ENCODE data around the gene PDE6H. TPM values are rescaled to one million over a fixed set of nuclear protein-coding genes. Genes with fewer than 3 reads are reported as not detected.

PDE6H gene
- total and polyA plus RNA-seq, 10 of the 15 experiments (the other 5 are each of a cell fraction or from before 2014, with no cell fraction given) = 0.16 TPM; not detected in 9

DNA sequence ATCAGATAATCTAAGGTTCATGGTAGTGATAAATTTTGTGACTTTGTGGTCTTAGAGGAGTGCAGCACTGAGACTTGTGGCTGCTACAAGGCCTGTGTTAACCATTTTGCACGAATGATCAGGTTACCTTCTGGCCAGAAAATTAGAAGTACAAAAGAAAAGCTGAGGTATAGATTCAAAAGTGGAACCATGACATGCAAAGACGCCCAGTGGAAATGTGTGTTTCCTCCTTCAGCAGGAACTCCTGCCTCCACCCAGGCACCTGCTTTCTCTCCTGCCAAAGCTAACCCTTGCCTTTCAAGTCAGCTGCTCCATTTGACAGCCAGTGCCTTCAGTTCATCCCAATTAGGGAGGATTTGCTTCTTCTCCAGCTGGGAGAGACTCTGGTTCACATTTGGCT, 10.1 kb downstream of the PDE6H start:
- no peak overlapping the region for H3K4me3 ChIP-seq

DNA sequence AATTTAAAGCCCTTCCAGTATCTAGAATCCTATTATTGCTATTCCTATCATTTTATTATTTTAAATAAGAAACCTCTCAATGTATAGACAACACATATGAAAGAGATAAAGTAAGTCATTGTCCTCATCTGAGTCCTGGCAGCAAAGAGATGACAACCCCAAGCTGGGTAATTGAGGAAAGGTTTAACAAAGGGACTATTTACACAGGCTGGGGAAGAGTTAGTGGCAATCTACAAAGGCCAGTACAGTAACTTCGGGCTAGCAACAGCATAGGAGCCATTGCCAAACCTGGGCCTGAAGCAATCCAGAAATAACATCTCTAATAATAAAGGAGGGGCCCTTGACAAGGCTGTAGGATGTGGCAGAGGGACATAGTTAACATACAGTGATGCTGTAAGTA, 11.2 kb downstream of the PDE6H start:
- Histone ChIP-seq H3K27me3 (replicated peaks in 1 of 2; ENCODE audit: control insufficient read depth in 2 of 2, insufficient read depth in 2 of 2, low read length in 1 of 2) (no peaks in the 10 kb centered on the region), H2AFZ (ENCODE audit: control insufficient read depth, low read depth, low read length) (no peak overlapping the region), H4K20me1 (ENCODE audit: control insufficient read depth, insufficient read depth) (no peaks in the 10 kb centered on the region), H3K27ac (ENCODE audit: control insufficient read depth, insufficient read depth) (no peak overlapping the region), H3K4me3 (no peak overlapping the region), H3K4me2 (ENCODE audit: control insufficient read depth, insufficient read depth) (no peak overlapping the region), H3K9ac (ENCODE audit: control insufficient read depth, insufficient read depth, low read length) (no peak overlapping the region), H3K4me1 (ENCODE audit: control insufficient read depth, insufficient read depth, low read length) (peaks cover 15% of the 10 kb centered on the region), H3K79me2 (ENCODE audit: control insufficient read depth, insufficient read depth, low read length) (no peaks in the 10 kb centered on the region), H3K9me3 (replicated peaks; ENCODE audit: control insufficient read depth, insufficient read depth, low read length) (no peaks in the 10 kb centered on the region; the same call in 2 of the 3 replicates), H3K36me3 (ENCODE audit: control insufficient read depth in 2 of 2, insufficient read depth in 2 of 2, low read length in 1 of 2) (no peaks in the 10 kb centered on the region)
- ChIA-PET SMC1A (ENCODE audit: uncharacterized antibody, unreplicated experiment) (interaction anchor here (0.6 to 1.6 kb wide), 4 partner anchors 38 to 138 kb away, joined by 3 to 4 read pairs (median 3); no protein-coding TSS in a partner anchor), POLR2A (interaction anchor here (0.6 to 1.6 kb wide), 4 partner anchors 35 to 107 kb away, joined by 3 to 10 read pairs (median 4); no protein-coding TSS in a partner anchor), CTCF (interaction anchor here (1.1 to 1.4 kb wide), 2 partner anchors 12 to 13 kb away, joined by 3 to 5 read pairs; no protein-coding TSS in a partner anchor), RAD21 (ENCODE audit: unreplicated experiment) (interaction anchor here (0.7 to 1.5 kb wide), 5 partner anchors 12 to 211 kb away, joined by 3 to 4 read pairs (median 3); no protein-coding TSS in a partner anchor)
- FAIRE-seq (no peak), ATAC-seq (no peak), DNase-seq (ENCODE audit: low read depth, low spot score) (no peak)
- WGBS (ENCODE audit: insufficient coverage, insufficient replicate concordance, low lambda C conversion rate, missing lambda C conversion rate) = 54% methylated on average over 1 of the region's 1 CpG
- BruUV-seq (replicated peaks) = no TSS peak
- intact Hi-C loops (cut with micrococcal nuclease; ENCODE audit: unreplicated experiment) (no loop called here), in situ Hi-C loops (cut with MboI) (loop anchor here (10.0 kb wide), 1 partner anchor 359 kb away; no protein-coding TSS in a partner anchor)
- TF ChIP-seq, protein P1, sequence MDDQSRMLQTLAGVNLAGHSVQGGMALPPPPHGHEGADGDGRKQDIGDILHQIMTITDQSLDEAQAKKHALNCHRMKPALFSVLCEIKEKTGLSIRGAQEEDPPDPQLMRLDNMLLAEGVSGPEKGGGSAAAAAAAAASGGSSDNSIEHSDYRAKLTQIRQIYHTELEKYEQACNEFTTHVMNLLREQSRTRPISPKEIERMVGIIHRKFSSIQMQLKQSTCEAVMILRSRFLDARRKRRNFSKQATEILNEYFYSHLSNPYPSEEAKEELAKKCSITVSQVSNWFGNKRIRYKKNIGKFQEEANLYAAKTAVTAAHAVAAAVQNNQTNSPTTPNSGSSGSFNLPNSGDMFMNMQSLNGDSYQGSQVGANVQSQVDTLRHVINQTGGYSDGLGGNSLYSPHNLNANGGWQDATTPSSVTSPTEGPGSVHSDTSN (IDR thresholded peaks at IDR 0.05; ENCODE audit: insufficient replicate concordance, low read depth, low read length) = no peak
- TF ChIP-seq, protein P2, sequence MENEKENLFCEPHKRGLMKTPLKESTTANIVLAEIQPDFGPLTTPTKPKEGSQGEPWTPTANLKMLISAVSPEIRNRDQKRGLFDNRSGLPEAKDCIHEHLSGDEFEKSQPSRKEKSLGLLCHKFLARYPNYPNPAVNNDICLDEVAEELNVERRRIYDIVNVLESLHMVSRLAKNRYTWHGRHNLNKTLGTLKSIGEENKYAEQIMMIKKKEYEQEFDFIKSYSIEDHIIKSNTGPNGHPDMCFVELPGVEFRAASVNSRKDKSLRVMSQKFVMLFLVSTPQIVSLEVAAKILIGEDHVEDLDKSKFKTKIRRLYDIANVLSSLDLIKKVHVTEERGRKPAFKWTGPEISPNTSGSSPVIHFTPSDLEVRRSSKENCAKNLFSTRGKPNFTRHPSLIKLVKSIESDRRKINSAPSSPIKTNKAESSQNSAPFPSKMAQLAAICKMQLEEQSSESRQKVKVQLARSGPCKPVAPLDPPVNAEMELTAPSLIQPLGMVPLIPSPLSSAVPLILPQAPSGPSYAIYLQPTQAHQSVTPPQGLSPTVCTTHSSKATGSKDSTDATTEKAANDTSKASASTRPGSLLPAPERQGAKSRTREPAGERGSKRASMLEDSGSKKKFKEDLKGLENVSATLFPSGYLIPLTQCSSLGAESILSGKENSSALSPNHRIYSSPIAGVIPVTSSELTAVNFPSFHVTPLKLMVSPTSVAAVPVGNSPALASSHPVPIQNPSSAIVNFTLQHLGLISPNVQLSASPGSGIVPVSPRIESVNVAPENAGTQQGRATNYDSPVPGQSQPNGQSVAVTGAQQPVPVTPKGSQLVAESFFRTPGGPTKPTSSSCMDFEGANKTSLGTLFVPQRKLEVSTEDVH (IDR thresholded peaks at IDR 0.05; ENCODE audit: low read depth, partially characterized antibody) = no peak
- no peak for TF ChIP-seq RAD51 (IDR thresholded peaks at IDR 0.05)
- TF ChIP-seq ZNF24 (IDR thresholded peaks at IDR 0.05) = no peak
- no peak for TF ChIP-seq KDM1A (IDR thresholded peaks at IDR 0.05; ENCODE audit: borderline replicate concordance)
- no peak for TF ChIP-seq NFIC (IDR thresholded peaks at IDR 0.05; ENCODE audit: low read depth, low read length)

More for the DNA sequence above, 10.1 kb downstream of the PDE6H start:
- no peaks in the 10 kb centered on the region for H3K27me3 ChIP-seq (replicated peaks in 1 of 2; ENCODE audit: control insufficient read depth in 2 of 2, insufficient read depth in 2 of 2, low read length in 1 of 2)
- H3K27ac ChIP-seq (ENCODE audit: control insufficient read depth, insufficient read depth) = no peak overlapping the region
- intact Hi-C loops (cut with micrococcal nuclease; ENCODE audit: unreplicated experiment) (no loop called here), in situ Hi-C loops (cut with MboI) (loop anchor here (10.0 kb wide), 1 partner anchor 358 kb away; no protein-coding TSS in a partner anchor)
- no peaks in the 10 kb centered on the region for H4K20me1 ChIP-seq (ENCODE audit: control insufficient read depth, insufficient read depth)
- TF ChIP-seq, protein P3, sequence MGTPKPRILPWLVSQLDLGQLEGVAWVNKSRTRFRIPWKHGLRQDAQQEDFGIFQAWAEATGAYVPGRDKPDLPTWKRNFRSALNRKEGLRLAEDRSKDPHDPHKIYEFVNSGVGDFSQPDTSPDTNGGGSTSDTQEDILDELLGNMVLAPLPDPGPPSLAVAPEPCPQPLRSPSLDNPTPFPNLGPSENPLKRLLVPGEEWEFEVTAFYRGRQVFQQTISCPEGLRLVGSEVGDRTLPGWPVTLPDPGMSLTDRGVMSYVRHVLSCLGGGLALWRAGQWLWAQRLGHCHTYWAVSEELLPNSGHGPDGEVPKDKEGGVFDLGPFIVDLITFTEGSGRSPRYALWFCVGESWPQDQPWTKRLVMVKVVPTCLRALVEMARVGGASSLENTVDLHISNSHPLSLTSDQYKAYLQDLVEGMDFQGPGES (IDR thresholded peaks at IDR 0.05) = no peak
- TF ChIP-seq TCF12 (IDR thresholded peaks at IDR 0.05; ENCODE audit: low read depth, low read length) (0 out of 2 replicates have a peak, but pooled peaks have one; percentile 22), RUNX3 (IDR thresholded peaks at IDR 0.05; ENCODE audit: low read length) (peak; percentile 44), POLR2A (IDR thresholded peaks at IDR 0.05; ENCODE audit: low read depth, low read length) (no peak), RBBP5 (conservative IDR thresholded peaks at IDR 0.05) (no peak)
- H3K9me3 ChIP-seq (replicated peaks; ENCODE audit: control insufficient read depth, insufficient read depth, low read length) = no peaks in the 10 kb centered on the region
- ChIA-PET SMC1A (ENCODE audit: uncharacterized antibody, unreplicated experiment) (interaction anchor here (0.7 to 1.2 kb wide), 4 partner anchors 14 to 145 kb away, joined by 3 read pairs; partner anchors contain the start of gene ERP27), RAD21 (ENCODE audit: unreplicated experiment) (interaction anchor here (1.5 kb wide), 1 partner anchor 46 kb away, joined by 3 read pairs; no protein-coding TSS in a partner anchor), POLR2A (interaction anchor here (1.0 to 1.6 kb wide), 3 partner anchors 29 to 38 kb away, joined by 3 to 10 read pairs (median 5); no protein-coding TSS in a partner anchor), CTCF (interaction anchor here (0.8 to 1.4 kb wide), 4 partner anchors 13 to 131 kb away, joined by 3 to 5 read pairs (median 3); no protein-coding TSS in a partner anchor)
- FAIRE-seq (peak; percentile 71), DNase-seq (ENCODE audit: low read depth, low spot score) (no peak), ATAC-seq (no peak; the same call in 2 of the 3 replicates)
- no TSS peak for BruUV-seq (replicated peaks)
- H3K4me1 ChIP-seq (ENCODE audit: control insufficient read depth, insufficient read depth, low read length) = peaks cover 11% of the 10 kb centered on the region
- no peaks in the 10 kb centered on the region for H3K79me2 ChIP-seq (ENCODE audit: control insufficient read depth, insufficient read depth, low read length)
- H3K9ac ChIP-seq (ENCODE audit: control insufficient read depth, insufficient read depth, low read length) = no peak overlapping the region
- no peaks in the 10 kb centered on the region for H3K36me3 ChIP-seq (ENCODE audit: control insufficient read depth in 2 of 2, insufficient read depth in 2 of 2, low read length in 1 of 2)
- H3K4me2 ChIP-seq (ENCODE audit: control insufficient read depth, insufficient read depth) = peak overlapping the region; percentile 71; the same call in 1 of the 2 replicates
- WGBS (ENCODE audit: insufficient coverage, insufficient replicate concordance, low lambda C conversion rate, missing lambda C conversion rate) = 4% methylated on average over 2 of the region's 2 CpGs
- peak overlapping the region; percentile 70 for H2AFZ ChIP-seq (ENCODE audit: control insufficient read depth, low read depth, low read length)
